HG02610 (cell line): ENCODE measurements around the gene TXNL4A.

Experiments
- ATAC-seq: cut with Tn5 transposase; IDR thresholded peaks from one replicate; pipeline ENCODE4 v1.9.1; 2021; ENCODE audit warnings: mild to moderate bottlenecking, moderate library complexity; ENCODE audit not compliant: unreplicated experiment

TXNL4A gene

GRCh38 chr18:79937103-79937860, 51.1 kb downstream of the TXNL4A start:
- ATAC-seq: no peak

GRCh38 chr18:79936641-79937040, 51.7 kb downstream of the TXNL4A start:
- ATAC-seq: no peak

- ATAC-seq: no peak
These were observed 52.4 kb downstream of the TXNL4A start for GRCh38 chr18:79935925-79936324.

- no peak for ATAC-seq
These were observed 52.9 kb downstream of the TXNL4A start for GRCh38 chr18:79935499-79935898.

GRCh38 chr18:79935098-79935480, 53.3 kb downstream of the TXNL4A start:
- no peak for ATAC-seq

GRCh38 chr18:79934311-79935097, 53.9 kb downstream of the TXNL4A start:
- ATAC-seq: no peak

- ATAC-seq: no peak
These were observed 54.6 kb downstream of the TXNL4A start for GRCh38 chr18:79933765-79934164.

GRCh38 chr18:79932907-79933306, 55.5 kb downstream of the TXNL4A start:
- no peak for ATAC-seq

GRCh38 chr18:79931475-79931874, 56.9 kb downstream of the TXNL4A start:
- ATAC-seq: no peak

GRCh38 chr18:79930020-79930642, 58.2 kb downstream of the TXNL4A start:
- no peak for ATAC-seq

- ATAC-seq: no peak
These were observed 59.8 kb downstream of the TXNL4A start for GRCh38 chr18:79928563-79928960.

GRCh38 chr18:79927607-79928562, 60.5 kb downstream of the TXNL4A start:
- ATAC-seq: no peak

GRCh38 chr18:79926715-79927606, 61.4 kb downstream of the TXNL4A start:
- ATAC-seq: no peak

GRCh38 chr18:79926306-79926705, 62.1 kb downstream of the TXNL4A start:
- no peak for ATAC-seq

GRCh38 chr18:79924814-79925731, 63.3 kb downstream of the TXNL4A start:
- ATAC-seq: no peak

GRCh38 chr18:79923896-79924585, 64.3 kb downstream of the TXNL4A start:
- no peak for ATAC-seq

GRCh38 chr18:79922971-79923411, 65.4 kb downstream of the TXNL4A start:
- no peak for ATAC-seq
